ENCODE measurements around the gene IFNE. TPM values are rescaled to one million over a fixed set of nuclear protein-coding genes. Genes with fewer than 3 reads are reported as not detected.

Gene IFNE
- total and polyA plus RNA-seq, 2 donors (not counting 1 experiment from before 2014, with no cell fraction given) = 0.15 to 6.6 TPM

GRCh38 chr9:21502586-21502985 is 20.5 kb upstream of the IFNE start:
- Histone ChIP-seq H3K4me1 (ENCODE audit: control insufficient read depth, extremely low read depth, insufficient read depth, low read length) (peaks cover 6% of the 10 kb centered on the region), H3K79me2 (ENCODE audit: control insufficient read depth, insufficient read depth, low read length) (peaks cover 27% of the 10 kb centered on the region), H3K9ac (ENCODE audit: insufficient read depth, low read length) (no peak overlapping the region), H3K4me2 (ENCODE audit: extremely low read depth, insufficient read depth, low read length) (no peak overlapping the region), H4K20me1 (ENCODE audit: control insufficient read depth, extremely low read depth, insufficient read depth, low read length) (no peaks in the 10 kb centered on the region), H3K36me3 (ENCODE audit: control insufficient read depth, insufficient read depth, low read length) (peaks cover 3% of the 10 kb centered on the region), H3K27ac (ENCODE audit: insufficient read depth, low read length) (no peak overlapping the region), H3K27me3 (ENCODE audit: control insufficient read depth, insufficient read depth, low read length) (no peaks in the 10 kb centered on the region), H3K4me3 (replicated peaks in 1 of 4; ENCODE audit: control extremely low read depth in 1 of 4, insufficient read depth in 1 of 4, low read depth in 3 of 4, low read length in 4 of 4) (no peak overlapping the region), H3K9me3 (ENCODE audit: control insufficient read depth, insufficient read depth, low read depth, low read length) (no peaks in the 10 kb centered on the region), H2AFZ (ENCODE audit: low read length) (no peak overlapping the region)
- DNase-seq (ENCODE audit: low read depth in 2 of 2) = no peak
- TF ChIP-seq EZH2 (IDR thresholded peaks at IDR 0.05; ENCODE audit: low read length, missing control alignments) = no peak
- no peak for TF ChIP-seq CTCF (conservative IDR thresholded peaks at IDR 0.05 in 1 of 2, IDR thresholded peaks at IDR 0.05 in 1 of 2; ENCODE audit: low read depth in 1 of 2, low read length in 2 of 2)

GRCh38 chr9:21499912-21500311 is 17.8 kb upstream of the IFNE start:
- H3K9me3 ChIP-seq (ENCODE audit: control insufficient read depth, insufficient read depth, low read depth, low read length) = no peaks in the 10 kb centered on the region
- peaks cover 23% of the 10 kb centered on the region for H3K79me2 ChIP-seq (ENCODE audit: control insufficient read depth, insufficient read depth, low read length)
- peaks cover 3% of the 10 kb centered on the region for H3K36me3 ChIP-seq (ENCODE audit: control insufficient read depth, insufficient read depth, low read length)
- H3K4me1 ChIP-seq (ENCODE audit: control insufficient read depth, extremely low read depth, insufficient read depth, low read length) = no peaks in the 10 kb centered on the region
- H3K9ac ChIP-seq (ENCODE audit: insufficient read depth, low read length) = no peak overlapping the region
- no peak overlapping the region for H3K4me3 ChIP-seq (replicated peaks in 1 of 4; ENCODE audit: control extremely low read depth in 1 of 4, insufficient read depth in 1 of 4, low read depth in 3 of 4, low read length in 4 of 4)
- TF ChIP-seq EZH2 (IDR thresholded peaks at IDR 0.05; ENCODE audit: low read length, missing control alignments) (no peak), CTCF (conservative IDR thresholded peaks at IDR 0.05 in 1 of 2, IDR thresholded peaks at IDR 0.05 in 1 of 2; ENCODE audit: low read depth in 1 of 2, low read length in 2 of 2) (no peak)
- no peak for DNase-seq (ENCODE audit: low read depth in 2 of 2)
- no peak overlapping the region for H3K27ac ChIP-seq (ENCODE audit: insufficient read depth, low read length)
- H2AFZ ChIP-seq (ENCODE audit: low read length) = no peak overlapping the region
- no peak overlapping the region for H3K4me2 ChIP-seq (ENCODE audit: extremely low read depth, insufficient read depth, low read length)
- no peaks in the 10 kb centered on the region for H4K20me1 ChIP-seq (ENCODE audit: control insufficient read depth, extremely low read depth, insufficient read depth, low read length)
- H3K27me3 ChIP-seq (ENCODE audit: control insufficient read depth, insufficient read depth, low read length) = no peaks in the 10 kb centered on the region

- DNase-seq (ENCODE audit: low read depth in 2 of 2) = peak in 1 of 2 donors; percentile 41
- no peak overlapping the region for H2AFZ ChIP-seq (ENCODE audit: low read length)
- TF ChIP-seq CTCF (conservative IDR thresholded peaks at IDR 0.05 in 1 of 2, IDR thresholded peaks at IDR 0.05 in 1 of 2; ENCODE audit: low read depth in 1 of 2, low read length in 2 of 2) (peak in 1 of 2 donors; percentile 24), EZH2 (IDR thresholded peaks at IDR 0.05; ENCODE audit: low read length, missing control alignments) (no peak)
- peaks cover 2% of the 10 kb centered on the region for H3K79me2 ChIP-seq (ENCODE audit: control insufficient read depth, insufficient read depth, low read length)
- H3K27ac ChIP-seq (ENCODE audit: insufficient read depth, low read length) = no peak overlapping the region
- no peak overlapping the region for H3K9ac ChIP-seq (ENCODE audit: insufficient read depth, low read length)
- no peaks in the 10 kb centered on the region for H3K4me1 ChIP-seq (ENCODE audit: control insufficient read depth, extremely low read depth, insufficient read depth, low read length)
- H3K36me3 ChIP-seq (ENCODE audit: control insufficient read depth, insufficient read depth, low read length) = no peaks in the 10 kb centered on the region
- H3K4me2 ChIP-seq (ENCODE audit: extremely low read depth, insufficient read depth, low read length) = no peak overlapping the region
- H3K9me3 ChIP-seq (ENCODE audit: control insufficient read depth, insufficient read depth, low read depth, low read length) = no peaks in the 10 kb centered on the region
- H4K20me1 ChIP-seq (ENCODE audit: control insufficient read depth, extremely low read depth, insufficient read depth, low read length) = no peaks in the 10 kb centered on the region
- no peaks in the 10 kb centered on the region for H3K27me3 ChIP-seq (ENCODE audit: control insufficient read depth, insufficient read depth, low read length)
- no peak overlapping the region for H3K4me3 ChIP-seq (replicated peaks in 1 of 4; ENCODE audit: control extremely low read depth in 1 of 4, insufficient read depth in 1 of 4, low read depth in 3 of 4, low read length in 4 of 4)
Measured at GRCh38 chr9:21491756-21492155, 9.6 kb upstream of the IFNE start.

Data from fibroblast of lung (primary cell).